ENCODE measurements around the gene CHD9. TPM values are rescaled to one million over a fixed set of nuclear protein-coding genes. Genes with fewer than 3 reads are reported as not detected.

Gene CHD9
- total RNA-seq, 1 experiment from 2014 or later = 111 TPM

DNA sequence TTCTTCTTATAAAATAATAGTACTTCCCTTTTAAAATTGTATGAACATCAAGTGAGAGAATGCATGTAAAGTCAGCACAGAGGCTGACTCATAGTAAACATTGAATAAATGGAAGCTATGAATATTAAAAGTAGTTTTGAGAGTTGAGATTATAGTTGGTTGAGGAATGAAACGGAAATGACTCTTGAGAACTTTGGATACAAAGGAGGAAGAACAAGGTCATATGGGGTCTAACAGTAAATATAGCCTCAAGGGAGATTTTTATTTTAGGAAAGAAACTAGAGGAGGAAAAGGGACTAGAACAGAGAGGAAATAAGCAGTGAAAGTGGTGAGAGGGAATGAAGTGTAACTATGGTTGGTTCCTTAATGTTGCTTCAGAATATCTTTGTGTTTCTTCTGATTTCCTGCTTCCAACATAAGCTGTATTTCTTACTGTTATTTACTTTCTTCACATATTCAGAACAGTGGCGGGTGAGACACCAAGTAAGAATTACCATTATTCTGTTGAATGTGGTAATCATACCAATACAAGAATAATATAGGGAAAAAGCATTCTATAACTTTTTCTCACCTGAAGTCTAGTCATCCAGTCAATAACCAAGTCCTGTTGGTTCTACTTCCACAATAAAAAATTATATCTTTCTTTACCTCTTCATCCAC is 165.1 kb downstream of the CHD9 start:
- Histone ChIP-seq H3K4me2 (ENCODE audit: low read depth, low read length, poor library complexity, severe bottlenecking) (no peak overlapping the region), H3K79me2 (ENCODE audit: low read length) (peaks cover 99% of the 10 kb centered on the region), H3K4me1 (ENCODE audit: low read length) (peaks cover 51% of the 10 kb centered on the region), H3K9ac (ENCODE audit: low read length) (no peak overlapping the region), H3K9me3 (ENCODE audit: low read length) (no peaks in the 10 kb centered on the region), H4K20me1 (ENCODE audit: insufficient read depth, low read depth, low read length) (peaks cover 6% of the 10 kb centered on the region), H2AFZ (ENCODE audit: low read length) (no peak overlapping the region), H3K27ac (ENCODE audit: low read length) (peak overlapping the region; percentile 47), H3K4me3 (ENCODE audit: low read length) (no peak overlapping the region), H3K9me2 (replicated peaks; ENCODE audit: insufficient read depth, low read length) (no peaks in the 10 kb centered on the region), H3K27me3 (ENCODE audit: low read length) (no peaks in the 10 kb centered on the region), H3K36me3 (ENCODE audit: insufficient read depth, low read length) (peaks cover 70% of the 10 kb centered on the region)
- no peak for DNase-seq

DNA sequence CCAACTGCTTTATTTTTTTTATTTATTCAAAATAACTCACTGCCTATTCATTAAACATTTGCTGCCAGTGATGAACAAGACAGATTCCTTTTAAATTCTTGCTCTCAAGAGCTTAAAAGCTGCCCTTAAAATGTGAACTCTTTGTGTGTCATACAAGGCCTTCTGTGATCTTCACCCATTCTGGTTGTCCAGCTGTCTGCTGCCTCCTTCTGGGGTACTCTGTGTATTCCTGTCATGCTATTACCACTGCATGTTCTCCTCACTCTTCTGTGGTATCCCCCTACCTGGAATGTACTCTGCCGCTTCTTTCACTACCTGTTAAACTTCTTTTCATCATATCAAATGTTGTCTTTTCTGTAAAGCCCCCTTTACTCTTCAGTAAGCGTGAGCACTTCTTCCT is 165.8 kb downstream of the CHD9 start:
- Histone ChIP-seq H3K4me1 (ENCODE audit: low read length) (peaks cover 44% of the 10 kb centered on the region), H3K4me3 (ENCODE audit: low read length) (no peak overlapping the region), H3K9me3 (ENCODE audit: low read length) (no peaks in the 10 kb centered on the region), H3K4me2 (ENCODE audit: low read depth, low read length, poor library complexity, severe bottlenecking) (no peak overlapping the region), H2AFZ (ENCODE audit: low read length) (no peak overlapping the region), H3K79me2 (ENCODE audit: low read length) (peaks cover 96% of the 10 kb centered on the region), H3K9me2 (replicated peaks; ENCODE audit: insufficient read depth, low read length) (no peaks in the 10 kb centered on the region), H3K27ac (ENCODE audit: low read length) (peak overlapping the region; percentile 47; the same call in 1 of the 2 replicates), H3K36me3 (ENCODE audit: insufficient read depth, low read length) (peaks cover 70% of the 10 kb centered on the region), H3K9ac (ENCODE audit: low read length) (no peak overlapping the region), H3K27me3 (ENCODE audit: low read length) (no peaks in the 10 kb centered on the region), H4K20me1 (ENCODE audit: insufficient read depth, low read depth, low read length) (peaks cover 6% of the 10 kb centered on the region)
- no peak for DNase-seq

DNA sequence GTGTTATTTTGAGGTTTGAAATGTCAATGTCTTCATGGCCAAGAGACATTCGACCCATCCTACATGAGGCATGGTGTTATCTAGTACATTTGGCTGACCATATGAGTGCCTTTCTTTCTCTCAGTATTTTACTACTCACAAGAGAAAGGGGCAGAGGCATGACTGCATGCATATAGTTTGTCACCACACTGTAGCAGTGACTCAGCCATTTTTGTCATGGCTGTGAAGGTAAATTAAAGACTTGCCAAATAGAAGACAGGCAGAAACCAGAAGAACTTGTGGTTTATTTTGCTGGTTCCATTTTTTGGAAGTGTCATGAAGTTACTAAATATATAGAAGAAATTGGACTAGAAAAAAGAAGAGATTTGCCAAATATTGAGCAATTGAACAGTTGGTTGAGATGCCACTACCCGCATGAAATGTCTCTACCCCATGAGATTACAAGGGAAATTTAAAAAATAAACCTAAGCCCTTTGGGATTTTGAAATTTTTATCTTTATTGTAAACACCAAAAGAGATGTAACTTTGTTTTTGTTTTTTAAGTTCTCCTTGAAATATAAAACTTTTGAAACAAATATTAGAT is 170.3 kb downstream of the CHD9 start:
- H3K27me3 ChIP-seq (ENCODE audit: low read length) = no peaks in the 10 kb centered on the region
- no peak overlapping the region for H3K4me3 ChIP-seq (ENCODE audit: low read length)
- H3K4me1 ChIP-seq (ENCODE audit: low read length) = peaks cover 7% of the 10 kb centered on the region
- DNase-seq = no peak
- H3K36me3 ChIP-seq (ENCODE audit: insufficient read depth, low read length) = peaks cover 86% of the 10 kb centered on the region
- peaks cover 68% of the 10 kb centered on the region for H3K79me2 ChIP-seq (ENCODE audit: low read length)
- H2AFZ ChIP-seq (ENCODE audit: low read length) = no peak overlapping the region
- H3K9ac ChIP-seq (ENCODE audit: low read length) = no peak overlapping the region
- H3K4me2 ChIP-seq (ENCODE audit: low read depth, low read length, poor library complexity, severe bottlenecking) = no peak overlapping the region
- no peaks in the 10 kb centered on the region for H3K9me3 ChIP-seq (ENCODE audit: low read length)
- peaks cover 6% of the 10 kb centered on the region for H4K20me1 ChIP-seq (ENCODE audit: insufficient read depth, low read depth, low read length)
- H3K27ac ChIP-seq (ENCODE audit: low read length) = no peak overlapping the region
- H3K9me2 ChIP-seq (replicated peaks; ENCODE audit: insufficient read depth, low read length) = no peaks in the 10 kb centered on the region

GRCh38 chr16:53232826-53233529 is 178.2 kb downstream of the CHD9 start:
- no peak overlapping the region for H3K4me3 ChIP-seq (ENCODE audit: low read length)
- no peaks in the 10 kb centered on the region for H3K27me3 ChIP-seq (ENCODE audit: low read length)
- H3K27ac ChIP-seq (ENCODE audit: low read length) = no peak overlapping the region
- no peaks in the 10 kb centered on the region for H4K20me1 ChIP-seq (ENCODE audit: insufficient read depth, low read depth, low read length)
- H3K9me3 ChIP-seq (ENCODE audit: low read length) = no peaks in the 10 kb centered on the region
- no peaks in the 10 kb centered on the region for H3K9me2 ChIP-seq (replicated peaks; ENCODE audit: insufficient read depth, low read length)
- no peak overlapping the region for H3K4me2 ChIP-seq (ENCODE audit: low read depth, low read length, poor library complexity, severe bottlenecking)
- no peak overlapping the region for H3K9ac ChIP-seq (ENCODE audit: low read length)
- peaks cover 90% of the 10 kb centered on the region for H3K36me3 ChIP-seq (ENCODE audit: insufficient read depth, low read length)
- no peak overlapping the region for H2AFZ ChIP-seq (ENCODE audit: low read length)
- peaks cover 55% of the 10 kb centered on the region for H3K79me2 ChIP-seq (ENCODE audit: low read length)
- H3K4me1 ChIP-seq (ENCODE audit: low read length) = no peaks in the 10 kb centered on the region
- no peak for DNase-seq

DNA sequence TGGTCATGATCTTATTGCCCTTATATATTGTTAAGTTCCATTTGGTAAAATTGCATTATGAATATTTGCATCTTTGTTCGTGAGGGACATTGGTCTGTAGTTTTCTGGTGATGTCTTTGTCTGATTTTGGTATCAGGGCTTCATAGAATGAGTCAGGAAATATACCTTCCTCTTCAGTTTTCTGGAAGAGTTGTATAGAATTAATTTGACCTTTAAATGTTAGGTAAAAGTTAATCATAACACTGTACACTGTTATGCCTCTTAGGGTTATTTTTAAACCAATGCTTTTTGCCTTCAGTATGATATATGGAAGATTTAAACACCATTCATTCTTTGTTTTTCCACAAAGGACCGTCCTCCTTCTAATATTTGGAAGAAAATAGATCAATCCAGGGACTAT is 180.0 kb downstream of the CHD9 start:
- no peak for DNase-seq
- no peak overlapping the region for H3K27ac ChIP-seq (ENCODE audit: low read length)
- H3K4me2 ChIP-seq (ENCODE audit: low read depth, low read length, poor library complexity, severe bottlenecking) = no peak overlapping the region
- H3K4me1 ChIP-seq (ENCODE audit: low read length) = no peaks in the 10 kb centered on the region
- H3K4me3 ChIP-seq (ENCODE audit: low read length) = no peak overlapping the region
- no peaks in the 10 kb centered on the region for H3K27me3 ChIP-seq (ENCODE audit: low read length)
- no peak overlapping the region for H2AFZ ChIP-seq (ENCODE audit: low read length)
- H3K9ac ChIP-seq (ENCODE audit: low read length) = no peak overlapping the region
- peaks cover 66% of the 10 kb centered on the region for H3K79me2 ChIP-seq (ENCODE audit: low read length)
- H4K20me1 ChIP-seq (ENCODE audit: insufficient read depth, low read depth, low read length) = no peaks in the 10 kb centered on the region
- no peaks in the 10 kb centered on the region for H3K9me2 ChIP-seq (replicated peaks; ENCODE audit: insufficient read depth, low read length)
- no peaks in the 10 kb centered on the region for H3K9me3 ChIP-seq (ENCODE audit: low read length)
- H3K36me3 ChIP-seq (ENCODE audit: insufficient read depth, low read length) = peaks cover 90% of the 10 kb centered on the region

DNA sequence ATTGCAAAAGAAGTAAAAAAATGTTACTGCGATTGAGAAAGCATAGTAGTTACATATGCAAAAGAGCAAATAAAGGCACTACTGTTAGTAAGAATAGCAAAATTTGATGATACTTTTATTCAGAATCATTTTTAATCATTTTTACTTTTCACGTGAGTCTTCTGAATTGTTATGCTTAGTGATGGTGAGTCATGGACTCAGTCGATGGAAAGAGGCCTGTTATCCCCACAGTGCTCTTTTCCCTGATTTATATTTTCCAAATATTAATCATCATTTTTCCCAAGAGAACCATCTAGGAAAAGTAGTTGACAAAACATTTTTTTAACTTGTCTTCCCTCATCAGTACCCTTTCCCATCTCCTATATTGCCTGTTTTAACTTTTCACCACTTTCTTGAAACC is 181.1 kb downstream of the CHD9 start:
- no peaks in the 10 kb centered on the region for H4K20me1 ChIP-seq (ENCODE audit: insufficient read depth, low read depth, low read length)

DNA sequence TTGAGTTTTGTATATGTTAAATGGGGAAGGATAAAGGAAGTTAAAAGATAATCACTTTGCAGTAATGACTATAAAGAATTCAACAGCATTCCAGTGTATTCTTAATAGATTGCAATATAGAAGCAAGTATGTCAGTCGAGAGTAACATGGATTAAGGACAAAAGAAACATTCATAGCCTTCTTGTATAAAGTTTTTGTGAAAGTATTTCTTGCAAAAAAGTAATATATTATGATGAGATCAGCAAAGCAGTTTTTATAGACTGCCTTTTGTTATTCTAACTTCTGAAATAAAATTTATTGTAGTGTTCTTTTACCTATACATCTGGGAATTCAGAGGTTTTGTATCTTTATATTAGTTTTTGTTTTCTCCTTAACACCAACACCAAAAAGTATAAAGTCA is 194.5 kb downstream of the CHD9 start:
- no peak overlapping the region for H3K27ac ChIP-seq (ENCODE audit: low read length)
- H3K4me2 ChIP-seq (ENCODE audit: low read depth, low read length, poor library complexity, severe bottlenecking) = no peak overlapping the region
- no peaks in the 10 kb centered on the region for H4K20me1 ChIP-seq (ENCODE audit: insufficient read depth, low read depth, low read length)
- DNase-seq = no peak
- H3K9me3 ChIP-seq (ENCODE audit: low read length) = no peaks in the 10 kb centered on the region
- H3K4me1 ChIP-seq (ENCODE audit: low read length) = no peaks in the 10 kb centered on the region
- H2AFZ ChIP-seq (ENCODE audit: low read length) = no peak overlapping the region
- H3K27me3 ChIP-seq (ENCODE audit: low read length) = no peaks in the 10 kb centered on the region
- H3K79me2 ChIP-seq (ENCODE audit: low read length) = peaks cover 12% of the 10 kb centered on the region; the same call in 1 of the 2 replicates
- H3K9me2 ChIP-seq (replicated peaks; ENCODE audit: insufficient read depth, low read length) = no peaks in the 10 kb centered on the region
- H3K9ac ChIP-seq (ENCODE audit: low read length) = no peak overlapping the region
- H3K36me3 ChIP-seq (ENCODE audit: insufficient read depth, low read length) = peaks cover 68% of the 10 kb centered on the region
- H3K4me3 ChIP-seq (ENCODE audit: low read length) = no peak overlapping the region

More for the DNA sequence above, 181.1 kb downstream of the CHD9 start:
- no peak for DNase-seq
- Histone ChIP-seq H3K27ac (ENCODE audit: low read length) (no peak overlapping the region), H3K79me2 (ENCODE audit: low read length) (peaks cover 66% of the 10 kb centered on the region), H3K4me1 (ENCODE audit: low read length) (no peaks in the 10 kb centered on the region), H3K4me2 (ENCODE audit: low read depth, low read length, poor library complexity, severe bottlenecking) (no peak overlapping the region), H3K9ac (ENCODE audit: low read length) (no peak overlapping the region), H3K27me3 (ENCODE audit: low read length) (no peaks in the 10 kb centered on the region), H3K4me3 (ENCODE audit: low read length) (no peak overlapping the region), H3K9me3 (ENCODE audit: low read length) (no peaks in the 10 kb centered on the region), H3K36me3 (ENCODE audit: insufficient read depth, low read length) (peaks cover 84% of the 10 kb centered on the region), H2AFZ (ENCODE audit: low read length) (no peak overlapping the region), H3K9me2 (replicated peaks; ENCODE audit: insufficient read depth, low read length) (no peaks in the 10 kb centered on the region)

DNA sequence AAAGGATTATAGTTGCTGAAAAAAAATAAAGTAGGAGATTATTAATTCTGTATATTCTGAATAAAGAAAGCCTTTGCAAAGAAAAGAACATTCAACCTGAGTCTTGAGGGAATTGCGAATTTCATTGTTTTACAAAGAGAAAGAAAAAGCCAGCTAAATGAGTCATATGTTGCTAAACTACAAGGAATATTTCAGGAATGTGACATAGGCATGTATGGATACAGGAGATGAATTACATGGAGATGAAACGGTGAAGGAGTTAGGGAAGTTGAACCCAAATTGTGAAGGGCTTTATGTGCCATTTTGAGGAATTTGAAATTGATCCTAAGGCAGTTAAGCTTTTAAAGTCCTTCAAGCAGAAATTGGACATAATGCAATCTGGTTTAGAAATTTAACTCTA is 202.2 kb downstream of the CHD9 start:
- H3K36me3 ChIP-seq (ENCODE audit: insufficient read depth, low read length) = peaks cover 68% of the 10 kb centered on the region
- H3K27me3 ChIP-seq (ENCODE audit: low read length) = no peaks in the 10 kb centered on the region
- no peaks in the 10 kb centered on the region for H3K9me2 ChIP-seq (replicated peaks; ENCODE audit: insufficient read depth, low read length)
- no peak overlapping the region for H3K4me2 ChIP-seq (ENCODE audit: low read depth, low read length, poor library complexity, severe bottlenecking)
- DNase-seq = no peak
- no peak overlapping the region for H3K4me3 ChIP-seq (ENCODE audit: low read length)
- no peaks in the 10 kb centered on the region for H3K4me1 ChIP-seq (ENCODE audit: low read length)
- no peaks in the 10 kb centered on the region for H3K9me3 ChIP-seq (ENCODE audit: low read length)
- no peak overlapping the region for H2AFZ ChIP-seq (ENCODE audit: low read length)
- H3K9ac ChIP-seq (ENCODE audit: low read length) = no peak overlapping the region
- H3K79me2 ChIP-seq (ENCODE audit: low read length) = peaks cover 37% of the 10 kb centered on the region
- no peak overlapping the region for H3K27ac ChIP-seq (ENCODE audit: low read length)
- no peaks in the 10 kb centered on the region for H4K20me1 ChIP-seq (ENCODE audit: insufficient read depth, low read depth, low read length)

Data from Karpas-422 (cell line).